ENCODE measurements around the gene GPR63. TPM values are rescaled to one million over a fixed set of nuclear protein-coding genes. Genes with fewer than 3 reads are reported as not detected.
"Not testable (repeated sequence)": the region's sequence is repeated elsewhere in the genome, so short reads cannot be mapped to it uniquely, and the experiment has no call there.

The GPR63 gene
- total RNA-seq: 0.40 TPM
- long read RNA-seq, partial matches to known transcripts: 0 of 1 reads
- long read RNA-seq, other reads (novel, unspliced or antisense): 1 of 1 reads

GRCh38 chr6:96837081-96837971 lies at the start of gene GPR63:
Gene GPR63, minus strand, starts transcription at chr6:96837477. Its CDS starts 37,746 bp downstream, at chr6:96799731.
- intact Hi-C loops (cut with DNase I): loop anchor here (5.0 kb wide), 1 partner anchor 60 kb away; the partner anchor contains the start of gene NDUFAF4
- DNase-seq (peak; percentile 71), ATAC-seq (ENCODE audit: poor library complexity) (peak; percentile 93)

- ATAC-seq (ENCODE audit: poor library complexity) (no peak), DNase-seq (no peak)
- intact Hi-C loops (cut with DNase I): no loop called here
Observed at GRCh38 chr6:96886519-96886918, 49.2 kb upstream of the GPR63 start.

- ATAC-seq (ENCODE audit: poor library complexity); intact Hi-C loops (cut with DNase I); DNase-seq: not testable (repeated sequence)
Observed at GRCh38 chr6:96885187-96885631, 47.9 kb upstream of the GPR63 start.

DNA sequence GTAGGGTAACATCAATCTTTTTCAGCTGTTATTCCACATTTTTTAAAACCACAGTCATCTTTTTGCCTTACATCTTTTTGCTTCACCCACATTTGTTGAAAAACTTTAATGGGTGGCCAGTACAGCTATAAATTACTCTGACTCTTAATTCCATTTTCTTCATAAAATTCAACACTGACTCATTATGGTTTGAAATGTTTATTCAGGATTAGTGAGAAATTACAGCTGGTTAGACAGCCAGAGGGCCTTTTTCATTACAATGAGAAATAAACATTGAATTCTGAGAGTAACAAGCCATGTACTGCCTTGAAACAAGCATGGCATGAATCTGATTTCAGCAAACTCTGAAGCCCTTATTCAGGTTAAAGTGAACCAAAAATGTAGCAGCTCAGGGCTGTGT lies 40.9 kb upstream of the GPR63 start:
- intact Hi-C loops (cut with DNase I): no loop called here
- ATAC-seq (ENCODE audit: poor library complexity) (no peak), DNase-seq (no peak)

DNA sequence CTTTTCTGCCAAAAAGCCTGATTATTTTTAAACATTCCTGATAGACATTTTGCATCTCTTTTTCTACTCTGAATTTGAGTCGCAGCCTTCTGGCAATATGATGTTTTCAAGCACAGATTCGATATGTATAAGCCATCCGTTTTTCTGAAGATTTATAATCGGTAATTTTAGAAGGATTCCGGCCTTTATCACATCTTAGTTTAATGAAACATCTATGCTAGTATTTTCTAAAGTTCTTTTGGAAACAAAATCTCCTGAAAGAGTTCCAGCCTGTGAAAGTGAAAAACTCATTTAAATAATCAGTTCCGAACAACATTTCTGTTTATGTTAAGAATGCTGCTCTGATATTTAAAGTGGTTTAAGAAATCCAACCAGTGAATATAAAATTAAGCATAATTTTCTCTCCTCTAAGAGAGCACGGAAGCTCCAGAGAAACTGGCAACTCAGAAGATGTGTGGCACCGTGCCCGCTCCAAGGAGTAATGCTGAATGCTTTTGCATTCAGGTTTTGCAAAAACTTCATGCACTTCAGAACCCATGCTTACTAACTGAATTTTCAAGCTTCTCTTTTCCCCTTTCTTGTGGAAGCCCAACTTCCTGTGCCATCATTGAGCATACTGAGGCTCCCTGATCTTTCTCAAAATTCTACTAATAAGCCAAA lies 39.7 kb upstream of the GPR63 start:
- intact Hi-C loops (cut with DNase I): no loop called here
- ATAC-seq (ENCODE audit: poor library complexity): no peak
- DNase-seq: no peak

GRCh38 chr6:96872976-96873375 lies 35.7 kb upstream of the GPR63 start:
- ATAC-seq (ENCODE audit: poor library complexity): no peak
- intact Hi-C loops (cut with DNase I): no loop called here

GRCh38 chr6:96865055-96865405 lies 27.8 kb upstream of the GPR63 start:
- DNase-seq (no peak), ATAC-seq (ENCODE audit: poor library complexity) (no peak)
- intact Hi-C loops (cut with DNase I): no loop called here

More at GRCh38 chr6:96872976-96873375, 35.7 kb upstream of the GPR63 start:
- no peak for DNase-seq

DNA sequence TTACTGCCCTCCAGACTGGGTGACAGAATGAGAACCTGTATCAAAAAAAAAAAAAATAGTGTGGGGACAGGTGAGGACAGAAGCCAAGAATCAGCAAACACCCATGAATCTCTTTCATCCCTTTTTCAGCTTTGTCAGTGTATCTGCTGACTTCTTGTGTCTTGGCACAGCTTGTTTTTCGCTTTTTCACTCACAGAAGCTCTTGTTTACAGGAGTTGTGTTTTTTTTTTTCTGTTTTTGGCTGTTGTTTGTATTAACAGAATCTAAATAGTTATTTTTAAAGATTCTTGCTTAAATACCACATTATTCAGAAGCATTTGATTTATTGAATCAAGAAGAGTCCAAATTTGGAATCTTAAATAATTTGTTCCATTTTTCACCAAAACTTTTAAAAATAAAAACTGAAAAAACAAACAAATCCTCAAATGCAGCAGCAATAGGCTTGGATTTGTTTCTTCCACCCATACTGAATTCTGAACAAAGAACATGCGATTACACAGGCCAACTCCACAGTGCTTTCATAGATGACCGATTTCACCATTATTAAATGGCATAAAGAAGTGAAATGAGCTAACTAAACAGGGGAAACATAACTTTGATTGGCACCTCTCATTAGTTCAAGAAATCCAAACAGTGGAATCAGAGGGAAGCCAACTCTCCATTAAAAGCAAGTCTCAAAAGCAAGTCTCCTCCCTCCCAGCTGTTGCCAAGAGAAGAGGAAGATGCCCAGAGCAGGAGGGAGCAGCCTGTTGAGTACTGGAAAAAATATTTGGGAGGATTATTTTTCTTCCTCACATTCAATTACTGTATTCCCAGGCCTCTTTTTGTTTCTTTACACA lies 27.2 kb upstream of the GPR63 start:
- no peak for ATAC-seq (ENCODE audit: poor library complexity)
- intact Hi-C loops (cut with DNase I): no loop called here
- DNase-seq: no peak

- no peak for DNase-seq
- no peak for ATAC-seq (ENCODE audit: poor library complexity)
- intact Hi-C loops (cut with DNase I): no loop called here
Observed at GRCh38 chr6:96862560-96862959, 25.3 kb upstream of the GPR63 start.

DNA sequence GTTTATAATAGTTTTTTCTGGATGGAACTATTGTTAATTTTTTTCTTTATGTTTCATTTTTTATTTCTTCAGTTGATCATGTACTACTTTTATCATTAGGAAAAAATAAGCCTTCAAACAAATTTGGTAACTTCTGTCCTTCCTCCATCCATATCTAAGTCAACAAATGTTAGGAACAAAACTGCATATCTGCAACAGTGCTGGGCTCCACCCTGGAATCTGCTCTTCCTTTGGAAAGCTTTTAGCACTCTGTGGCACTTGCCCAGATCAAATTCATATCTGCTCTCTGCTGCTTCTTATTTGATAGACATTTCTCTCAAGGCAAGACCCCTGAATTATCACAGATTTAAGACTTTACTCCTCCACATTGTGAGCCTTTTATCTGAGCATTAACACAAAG lies 24.3 kb upstream of the GPR63 start:
- intact Hi-C loops (cut with DNase I): no loop called here
- DNase-seq (no peak), ATAC-seq (ENCODE audit: poor library complexity) (no peak)

DNA sequence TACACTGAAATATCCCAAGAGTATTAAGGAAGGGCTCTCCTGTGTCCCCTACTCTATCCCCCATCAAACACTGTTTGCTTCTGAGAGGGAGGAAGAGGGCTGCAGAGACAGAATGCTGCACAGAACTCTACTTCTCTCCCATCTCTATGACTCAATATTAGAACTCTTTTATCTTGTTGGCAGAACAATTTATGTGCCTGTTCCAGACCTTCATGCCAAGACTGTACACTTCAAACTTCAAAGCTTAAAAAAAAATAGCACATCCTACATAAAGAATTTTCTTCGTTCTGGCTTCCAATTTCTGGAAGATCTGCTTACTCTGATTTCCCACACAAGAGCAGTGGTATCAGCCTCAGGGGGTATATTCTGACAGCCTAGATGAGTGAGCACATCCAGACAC lies 19.6 kb upstream of the GPR63 start:
- DNase-seq (no peak), ATAC-seq (ENCODE audit: poor library complexity) (peak; percentile 64)
- intact Hi-C loops (cut with DNase I): no loop called here

- no peak for ATAC-seq (ENCODE audit: poor library complexity)
- intact Hi-C loops (cut with DNase I): no loop called here
- DNase-seq: no peak
Observed at GRCh38 chr6:96853083-96853482, 15.8 kb upstream of the GPR63 start.

DNA sequence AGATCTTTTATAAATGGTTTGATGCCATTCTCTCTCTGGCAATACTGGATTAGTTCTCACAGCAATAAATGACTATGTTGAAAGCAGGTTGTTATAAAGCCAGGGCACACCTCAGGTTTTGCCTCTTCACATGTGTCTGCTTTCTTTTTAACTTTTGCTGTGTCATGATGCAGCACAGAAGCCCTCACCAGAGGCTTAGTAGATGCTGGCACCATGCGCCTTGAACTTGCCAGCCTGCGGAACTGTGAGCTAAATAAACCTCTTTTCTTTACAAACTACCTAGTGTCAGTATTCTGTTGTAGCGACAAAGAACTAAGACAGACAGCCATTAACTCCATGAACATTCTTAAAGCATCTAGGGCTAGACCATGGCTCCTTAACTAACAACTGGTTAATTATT lies 15.3 kb upstream of the GPR63 start:
- DNase-seq (no peak), ATAC-seq (ENCODE audit: poor library complexity) (no peak)
- intact Hi-C loops (cut with DNase I): no loop called here

DNA sequence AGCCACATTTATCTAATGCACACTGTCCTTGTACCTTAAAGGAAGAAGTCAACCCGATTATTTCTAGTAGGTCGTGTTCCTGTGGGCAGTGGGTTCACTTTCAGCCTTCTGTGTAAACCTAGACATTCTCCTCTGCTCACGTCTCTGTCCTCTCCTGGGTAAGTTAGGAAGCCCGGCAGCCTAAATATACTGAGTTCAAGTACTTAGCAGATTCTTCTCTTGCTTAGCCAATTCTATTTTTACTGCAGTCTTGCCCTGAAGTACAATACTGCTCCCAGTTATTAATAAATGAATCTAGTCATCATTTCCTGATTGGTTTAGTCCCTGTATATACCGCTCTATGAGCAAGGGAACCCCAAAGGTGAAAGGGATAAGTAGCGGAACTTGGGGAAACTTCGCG lies 14.6 kb upstream of the GPR63 start:
- intact Hi-C loops (cut with DNase I): no loop called here
- ATAC-seq (ENCODE audit: poor library complexity) (peak; percentile 75), DNase-seq (no peak)

DNA sequence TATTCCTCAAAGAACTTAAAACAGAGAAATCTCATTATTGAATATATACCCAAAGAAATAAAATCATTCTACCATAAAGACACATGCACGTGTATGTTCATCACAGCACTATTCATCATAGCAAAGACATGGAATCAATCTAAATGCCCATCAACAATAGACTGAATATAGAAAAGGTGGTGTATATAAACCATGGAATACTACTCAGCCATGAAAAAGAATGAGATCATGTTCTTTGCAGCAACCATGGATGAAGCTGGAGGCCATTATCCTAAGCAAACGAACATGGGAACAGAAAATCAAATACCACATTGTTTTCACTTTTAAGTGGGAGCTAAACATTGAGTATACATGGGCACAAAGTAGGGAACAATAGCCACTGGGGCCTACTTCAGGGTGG lies 12.3 kb upstream of the GPR63 start:
- no peak for ATAC-seq (ENCODE audit: poor library complexity)
- intact Hi-C loops (cut with DNase I): no loop called here
- no peak for DNase-seq

DNA sequence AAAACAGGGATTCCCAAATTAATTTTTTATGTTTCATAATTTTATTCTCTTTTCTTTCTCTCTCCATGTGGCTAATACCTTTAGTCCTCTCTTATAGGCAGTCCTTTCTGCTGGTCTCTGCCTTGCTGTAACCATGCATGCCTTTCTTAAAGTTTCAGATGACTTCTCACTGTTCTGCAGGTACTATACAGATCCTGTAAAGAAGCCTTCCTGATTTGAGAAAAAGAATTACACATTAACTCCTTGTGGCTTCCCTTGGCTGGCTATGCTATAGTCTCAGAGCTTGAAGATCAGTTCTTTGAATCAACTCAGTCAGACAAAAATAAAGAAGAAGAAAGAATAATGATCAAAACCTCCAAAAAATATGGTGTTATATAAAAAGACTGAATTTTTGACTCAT lies 7.3 kb upstream of the GPR63 start:
- intact Hi-C loops (cut with DNase I): no loop called here
- DNase-seq: no peak
- no peak for ATAC-seq (ENCODE audit: poor library complexity)

GRCh38 chr6:96841345-96841744 lies 4.1 kb upstream of the GPR63 start:
- ATAC-seq (ENCODE audit: poor library complexity) (no peak), DNase-seq (no peak)
- intact Hi-C loops (cut with DNase I): no loop called here

DNA sequence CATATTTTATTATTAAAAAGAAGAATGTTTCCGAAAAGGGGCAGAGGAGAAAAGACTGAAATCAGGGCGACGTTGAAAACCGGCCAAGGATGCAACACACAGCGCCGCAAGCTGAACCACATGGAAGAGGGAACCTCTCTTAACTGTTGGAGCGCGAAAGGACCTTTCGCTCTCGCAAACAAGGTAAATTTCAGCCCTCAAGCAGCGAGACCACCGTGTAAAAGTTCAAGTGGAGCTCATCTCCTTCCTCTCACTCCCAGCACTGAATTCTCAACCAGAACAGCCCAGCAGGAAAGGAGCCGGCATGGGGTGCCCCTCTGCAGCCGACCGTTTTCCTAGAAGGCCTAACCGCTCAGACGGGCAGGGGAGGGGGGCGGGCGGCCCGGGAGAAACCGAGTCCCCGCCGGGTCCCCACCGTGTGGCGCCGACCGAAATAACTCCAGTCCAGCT lies 621 bp downstream of the GPR63 start:
- peak; percentile 38 for ATAC-seq (ENCODE audit: poor library complexity)
- DNase-seq: no peak
- intact Hi-C loops (cut with DNase I): loop anchor here (5.0 kb wide), 1 partner anchor 61 kb away; the partner anchor contains the start of gene NDUFAF4

DNA sequence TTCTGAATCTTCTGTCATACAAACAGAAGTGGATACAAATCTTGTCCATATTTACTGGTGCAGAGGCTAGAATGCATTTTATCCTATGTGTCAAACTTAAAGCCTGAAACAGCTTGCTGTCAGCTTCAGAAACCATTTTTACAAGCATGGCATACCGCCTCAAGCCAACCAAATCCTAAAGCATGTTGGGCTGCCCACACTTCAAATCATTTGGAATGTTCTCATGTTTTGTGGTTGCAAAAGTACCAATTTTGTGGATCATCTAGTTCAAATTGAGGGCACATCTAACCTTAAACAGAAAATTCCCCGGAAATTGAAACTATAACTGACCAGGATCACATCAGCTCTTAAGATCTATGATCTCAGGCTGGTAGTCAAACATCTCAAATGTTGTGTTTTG lies 3.2 kb downstream of the GPR63 start:
- intact Hi-C loops (cut with DNase I): no loop called here
- DNase-seq (no peak), ATAC-seq (ENCODE audit: poor library complexity) (no peak)

Data from Right ventricle myocardium superior (tissue), 1 donor.